Neuronal stem cell (in vitro differentiated cells): ENCODE measurements around the gene SLC2A13.

Experiments used
- DNase-seq: peaks from one replicate; pipeline ENCODE4 v3.0.0-alpha.2; 2013; ENCODE audit warnings: low spot score
- H2AFZ ChIP-seq: one replicate; pipeline ENCODE4 v1.6.1; 2013; ENCODE audit warnings: mild to moderate bottlenecking, low read length, inconsistent platforms
- H2AK5ac ChIP-seq: 2 replicates; pipeline ENCODE4 v1.6.1; 2013; ENCODE audit warnings: low read depth, mild to moderate bottlenecking, inconsistent platforms, low read length, moderate library complexity, mixed read lengths
- H2BK120ac ChIP-seq: 2 replicates; pipeline ENCODE4 v1.6.1; 2013; ENCODE audit warnings: low read depth, mild to moderate bottlenecking, inconsistent platforms, low read length, moderate library complexity, mixed read lengths
- H2BK12ac ChIP-seq: one replicate; pipeline ENCODE4 v1.6.1; 2013; ENCODE audit warnings: low read length, inconsistent platforms
- H2BK15ac ChIP-seq: 2 replicates; pipeline ENCODE4 v1.6.1; 2013; ENCODE audit warnings: mild to moderate bottlenecking, low read length, inconsistent platforms, mixed read lengths
- H2BK5ac ChIP-seq: one replicate; pipeline ENCODE4 v1.6.1; 2013; ENCODE audit warnings: inconsistent platforms, mild to moderate bottlenecking, low read length, moderate library complexity
- H3K14ac ChIP-seq: one replicate; pipeline ENCODE4 v1.6.1; 2013; ENCODE audit warnings: low read length, inconsistent platforms
- H3K18ac ChIP-seq: 2 replicates; pipeline ENCODE4 v1.6.1; 2013; ENCODE audit warnings: low read length, inconsistent platforms
- H3K23ac ChIP-seq: 2 replicates; pipeline ENCODE4 v1.6.1; 2013; ENCODE audit warnings: low read depth, mild to moderate bottlenecking, mixed read lengths, low read length, inconsistent platforms; ENCODE audit not compliant: poor library complexity
- H3K27ac ChIP-seq: replicated peaks from 3 replicates; pipeline ENCODE4 v1.5.1; 2013; ENCODE audit warnings: low read length, inconsistent platforms
- H3K27me3 ChIP-seq, 3 experiments: 2 replicates each; pipeline ENCODE4 v1.6.1; 2013; ENCODE audit warnings: low read length in 3 of 3, mild to moderate bottlenecking in 2 of 3, inconsistent platforms in 1 of 3, low read depth in 1 of 3, mixed read lengths in 1 of 3, moderate library complexity in 1 of 3; ENCODE audit not compliant: control insufficient read depth in 3 of 3, insufficient read depth in 3 of 3
- H3K36me3 ChIP-seq, 2 donors: replicated peaks in 1 of 2; 2 replicates each; pipeline ENCODE4 v1.6.1; 2013; ENCODE audit warnings: low read length in 2 of 2; ENCODE audit not compliant: control insufficient read depth in 2 of 2, insufficient read depth in 2 of 2
- H3K4ac ChIP-seq: 2 replicates; pipeline ENCODE4 v1.6.1; 2013; ENCODE audit warnings: inconsistent platforms, mild to moderate bottlenecking, low read length, moderate library complexity
- H3K4me1 ChIP-seq, 2 donors: 1 replicate in 1 of 2; 2 replicates in 1 of 2; pipeline ENCODE4 v1.6.1; 2013; ENCODE audit warnings: low read length in 2 of 2, low read depth in 1 of 2; ENCODE audit not compliant: control insufficient read depth in 2 of 2, insufficient read depth in 1 of 2
- H3K4me2 ChIP-seq: one replicate; pipeline ENCODE4 v1.6.1; 2013; ENCODE audit warnings: mild to moderate bottlenecking, low read length, inconsistent platforms; ENCODE audit not compliant: insufficient read depth, poor library complexity, severe bottlenecking
- H3K4me3 ChIP-seq, 2 donors: 2 replicates each; pipeline ENCODE4 v1.5.1; 2013; ENCODE audit warnings: low read length in 2 of 2, mild to moderate bottlenecking in 2 of 2, inconsistent platforms in 1 of 2, moderate library complexity in 1 of 2
- H3K79me1 ChIP-seq: one replicate; pipeline ENCODE4 v1.6.1; 2013; ENCODE audit warnings: low read depth, mild to moderate bottlenecking, inconsistent platforms, low read length, moderate library complexity
- H3K9ac ChIP-seq: one replicate; pipeline ENCODE4 v1.6.1; 2013; ENCODE audit warnings: mild to moderate bottlenecking, low read depth, low read length, inconsistent platforms; ENCODE audit not compliant: poor library complexity
- H3K9me3 ChIP-seq, 2 donors: replicated peaks in 1 of 2; 2 replicates each; pipeline versions ENCODE3 to v1.6.1; 2013; ENCODE audit warnings: low read length in 2 of 2, mild to moderate bottlenecking in 2 of 2, inconsistent platforms in 1 of 2, low read depth in 1 of 2, mixed read lengths in 1 of 2, moderate library complexity in 1 of 2; ENCODE audit not compliant: control insufficient read depth in 2 of 2, insufficient read depth in 1 of 2
- H4K8ac ChIP-seq: one replicate; pipeline ENCODE4 v1.6.1; 2013; ENCODE audit warnings: low read depth, mild to moderate bottlenecking, inconsistent platforms, low read length, moderate library complexity
- H4K91ac ChIP-seq: one replicate; pipeline ENCODE4 v1.6.1; 2013; ENCODE audit warnings: low read length, low read depth, mild to moderate bottlenecking, inconsistent platforms; ENCODE audit not compliant: poor library complexity
- WGBS, 2 donors: extraction: QIAGEN DNeasy Blood & Tissue Kit; methylation state at CpG; one replicate each; pipeline ENCODE4 v1.1.7; 2013; ENCODE audit warnings: missing lambda C conversion rate in 2 of 2, mixed read lengths in 1 of 2; ENCODE audit not compliant: insufficient read length in 2 of 2, insufficient replicate concordance in 1 of 2; ENCODE audit errors: extremely low coverage in 2 of 2; 5-methylcytosine and 5-hydroxymethylcytosine counted together

The SLC2A13 gene

DNA sequence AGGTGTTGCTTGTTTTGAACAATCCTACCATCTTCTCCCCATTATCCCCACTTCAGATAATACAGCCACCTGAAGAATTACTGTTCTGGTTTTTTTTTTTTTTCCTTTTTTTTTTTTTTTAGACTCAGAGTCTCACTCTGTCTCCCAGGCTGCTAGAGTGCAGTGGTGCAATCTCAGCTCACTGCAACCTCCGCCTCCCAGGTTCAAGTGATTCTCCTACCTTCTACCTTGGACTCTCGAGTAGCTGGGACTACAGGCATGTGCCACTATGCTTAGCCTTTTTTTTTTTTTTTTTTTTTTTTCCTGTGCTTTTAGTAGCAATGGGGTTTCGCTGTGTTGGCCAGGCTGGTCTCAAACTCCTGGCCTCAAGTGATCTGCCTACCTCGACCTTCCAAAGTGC is 306.9 kb downstream of the SLC2A13 start:
- H2BK15ac ChIP-seq = no peak overlapping the region
- H3K4ac ChIP-seq = no peak overlapping the region
- DNase-seq = no peak
- H3K9ac ChIP-seq = no peak overlapping the region
- H2AFZ ChIP-seq = no peak overlapping the region
- no peak overlapping the region for H3K27ac ChIP-seq
- H3K79me1 ChIP-seq = no peaks in the 10 kb centered on the region
- no peaks in the 10 kb centered on the region for H3K27me3 ChIP-seq
- H3K9me3 ChIP-seq = no peaks in the 10 kb centered on the region
- no peak overlapping the region for H3K14ac ChIP-seq
- no peak overlapping the region for H2BK120ac ChIP-seq
- H3K4me1 ChIP-seq = no peaks in the 10 kb centered on the region
- no peak overlapping the region for H2AK5ac ChIP-seq
- H2BK5ac ChIP-seq = no peak overlapping the region
- H3K36me3 ChIP-seq = no peaks in the 10 kb centered on the region
- H4K91ac ChIP-seq = no peak overlapping the region
- no peak overlapping the region for H3K23ac ChIP-seq
- no CpG with 5 or more reads among the region's 4 CpGs for WGBS, 2 donors
- no peak overlapping the region for H4K8ac ChIP-seq
- no peak overlapping the region for H3K18ac ChIP-seq
- H3K4me2 ChIP-seq = no peak overlapping the region
- no peak overlapping the region for H3K4me3 ChIP-seq
- H2BK12ac ChIP-seq = no peak overlapping the region

DNA sequence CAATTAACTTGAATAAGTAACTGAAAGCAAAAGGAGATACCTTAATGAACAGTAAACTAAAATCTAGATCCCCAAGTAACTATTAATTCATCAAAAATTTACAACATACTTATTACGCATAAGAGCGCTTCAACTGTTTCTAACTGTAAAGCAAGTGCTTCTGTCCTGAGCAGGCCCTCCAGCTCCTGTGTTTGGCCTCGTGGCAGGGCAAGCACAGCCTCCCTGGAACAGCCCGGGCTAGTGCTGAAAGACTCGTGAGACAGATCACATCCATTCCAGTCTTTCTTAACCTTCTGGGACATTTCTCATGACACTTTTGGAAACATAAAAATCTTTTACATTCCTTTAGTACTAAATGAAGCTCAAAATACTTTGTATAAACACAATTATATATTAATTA is 307.5 kb downstream of the SLC2A13 start:
- no peaks in the 10 kb centered on the region for H3K4me1 ChIP-seq
- H3K36me3 ChIP-seq = no peaks in the 10 kb centered on the region
- no peak overlapping the region for H2BK120ac ChIP-seq
- no peak overlapping the region for H2BK5ac ChIP-seq
- no peak overlapping the region for H3K9ac ChIP-seq
- H2BK12ac ChIP-seq = no peak overlapping the region
- no peak overlapping the region for H3K23ac ChIP-seq
- H2AK5ac ChIP-seq = no peak overlapping the region
- H3K27me3 ChIP-seq = no peaks in the 10 kb centered on the region
- H3K4ac ChIP-seq = no peak overlapping the region
- H3K14ac ChIP-seq = no peak overlapping the region
- H3K9me3 ChIP-seq = no peaks in the 10 kb centered on the region
- no peak overlapping the region for H2AFZ ChIP-seq
- no peak overlapping the region for H3K27ac ChIP-seq
- H4K8ac ChIP-seq = no peak overlapping the region
- no peak overlapping the region for H4K91ac ChIP-seq
- WGBS, 2 donors = 100% methylated on average over 1 of the region's 5 CpGs; no CpG with 5 or more reads in 1 of the 2 donors
- H3K4me3 ChIP-seq = no peak overlapping the region
- H3K18ac ChIP-seq = no peak overlapping the region
- H2BK15ac ChIP-seq = no peak overlapping the region
- no peaks in the 10 kb centered on the region for H3K79me1 ChIP-seq
- no peak for DNase-seq
- no peak overlapping the region for H3K4me2 ChIP-seq

- no peaks in the 10 kb centered on the region for H3K36me3 ChIP-seq
- no peak overlapping the region for H2BK12ac ChIP-seq
- H4K8ac ChIP-seq = no peak overlapping the region
- H3K18ac ChIP-seq = no peak overlapping the region
- H4K91ac ChIP-seq = no peak overlapping the region
- no peak overlapping the region for H2AK5ac ChIP-seq
- no peaks in the 10 kb centered on the region for H3K4me1 ChIP-seq
- no CpG with 5 or more reads among the region's 2 CpGs for WGBS, 2 donors
- H2BK5ac ChIP-seq = no peak overlapping the region
- H2AFZ ChIP-seq = no peak overlapping the region
- no peaks in the 10 kb centered on the region for H3K27me3 ChIP-seq
- H2BK15ac ChIP-seq = no peak overlapping the region
- H3K9ac ChIP-seq = no peak overlapping the region
- H3K9me3 ChIP-seq = no peaks in the 10 kb centered on the region
- H3K4me2 ChIP-seq = no peak overlapping the region
- H3K27ac ChIP-seq = no peak overlapping the region
- H3K23ac ChIP-seq = no peak overlapping the region
- no peaks in the 10 kb centered on the region for H3K79me1 ChIP-seq
- no peak overlapping the region for H3K4me3 ChIP-seq
- no peak overlapping the region for H2BK120ac ChIP-seq
- H3K4ac ChIP-seq = no peak overlapping the region
- DNase-seq = no peak
- H3K14ac ChIP-seq = no peak overlapping the region
Observed at GRCh38 chr12:39795481-39795880, 310.4 kb downstream of the SLC2A13 start.

GRCh38 chr12:39792938-39793337 is 312.9 kb downstream of the SLC2A13 start:
- Histone ChIP-seq H2AK5ac (no peak overlapping the region), H2BK120ac (no peak overlapping the region), H2AFZ (no peak overlapping the region), H3K23ac (no peak overlapping the region), H3K27ac (no peak overlapping the region), H3K4me3 (no peak overlapping the region), H3K9me3 (no peaks in the 10 kb centered on the region), H3K18ac (no peak overlapping the region), H2BK15ac (no peak overlapping the region), H4K91ac (no peak overlapping the region), H3K14ac (no peak overlapping the region), H3K27me3 (no peaks in the 10 kb centered on the region), H3K9ac (no peak overlapping the region), H3K36me3 (no peaks in the 10 kb centered on the region), H4K8ac (no peak overlapping the region), H2BK12ac (no peak overlapping the region), H3K4ac (no peak overlapping the region), H2BK5ac (no peak overlapping the region), H3K4me1 (no peaks in the 10 kb centered on the region), H3K4me2 (no peak overlapping the region), H3K79me1 (no peaks in the 10 kb centered on the region)
- WGBS, 2 donors = no CpG with 5 or more reads among the region's 1 CpG
- DNase-seq = no peak
